ENCODE measurements around the gene DMRT1.

Gene DMRT1

GRCh38 chr9:969310-970150, 128.0 kb downstream of the DMRT1 start (continued):
- TF ChIP-seq MYNN (tag by site-specific recombination; IDR thresholded peaks at IDR 0.05; ENCODE audit: borderline replicate concordance) (no peak), ZSCAN18 (tag by site-specific recombination; IDR thresholded peaks at IDR 0.05) (no peak), ZNF664 (tag by site-specific recombination; IDR thresholded peaks at IDR 0.05) (no peak), ZNF654 (tag by site-specific recombination; IDR thresholded peaks at IDR 0.05; ENCODE audit: low read depth) (no peak), ELK4 (IDR thresholded peaks at IDR 0.05; ENCODE audit: borderline replicate concordance, low read depth, low read length) (no peak), AEBP2 (tag by site-specific recombination; IDR thresholded peaks at IDR 0.05; ENCODE audit: borderline replicate concordance) (no peak), HOXA7 (CRISPR knock-in tag; IDR thresholded peaks at IDR 0.05; ENCODE audit: borderline replicate concordance) (no peak), GLIS2 (tag by site-specific recombination; IDR thresholded peaks at IDR 0.05) (no peak), ZBTB44 (tag by site-specific recombination; IDR thresholded peaks at IDR 0.05) (0 out of 2 replicates have a peak, but pooled peaks have one; percentile 51), OSR2 (tag by site-specific recombination; IDR thresholded peaks at IDR 0.05) (peak; percentile 90), TCF7L2 (IDR thresholded peaks at IDR 0.05; ENCODE audit: borderline replicate concordance, low read depth, low read length) (peak; percentile 85), ZBTB26 (tag by site-specific recombination; optimal IDR thresholded peaks at IDR 0.05) (no peak), ZNF398 (tag by site-specific recombination; IDR thresholded peaks at IDR 0.05) (no peak), ZNF791 (tag by site-specific recombination; IDR thresholded peaks at IDR 0.05) (no peak), ZBTB11 (tag by site-specific recombination; conservative IDR thresholded peaks at IDR 0.05; ENCODE audit: low read depth) (no peak), ZNF114 (tag by site-specific recombination; IDR thresholded peaks at IDR 0.05) (no peak), ZBTB17 (tag by site-specific recombination; IDR thresholded peaks at IDR 0.05) (no peak), ZNF23 (tag by site-specific recombination; IDR thresholded peaks at IDR 0.05; ENCODE audit: borderline replicate concordance) (no peak), ZNF660 (tag by site-specific recombination; IDR thresholded peaks at IDR 0.05) (no peak), ZNF138 (tag by site-specific recombination; IDR thresholded peaks at IDR 0.05; ENCODE audit: borderline replicate concordance) (no peak), ZNF394 (tag by site-specific recombination; IDR thresholded peaks at IDR 0.05; ENCODE audit: borderline replicate concordance) (no peak), ZNF26 (tag by site-specific recombination; IDR thresholded peaks at IDR 0.05) (no peak)

Data from HEK293 (cell line).